Muscle of back (tissue), 11 donors: ENCODE measurements around the gene TRIM9. TPM values are rescaled to one million over a fixed set of nuclear protein-coding genes. Genes with fewer than 3 reads are reported as not detected.

Experiments used
- DNase-seq, 3 donors: peaks; one replicate each; pipeline versions ENCODE4 v3.0.0 to v3.0.0-alpha.2; 2013
- polyA plus RNA-seq, 10 donors: library from polyadenylated mRNA; unstranded; fragments of 120-200 nt; gene quantifications; one replicate each; pipeline ENCODE4 v1.2.1, GENCODE V29; 2013; ENCODE audit not compliant: insufficient read length in 10 of 10

TRIM9 gene
- polyA plus RNA-seq, 10 donors: 0.65 to 6.7 (median 2.5) TPM

GRCh38 chr14:50936882-50937281 is 158.0 kb downstream of the TRIM9 start:
- DNase-seq: no peak

GRCh38 chr14:50936016-50936340 is 158.9 kb downstream of the TRIM9 start:
- DNase-seq: no peak

- DNase-seq: no peak
Observed at GRCh38 chr14:50935126-50936015, 159.5 kb downstream of the TRIM9 start.

- no peak for DNase-seq
Observed at GRCh38 chr14:50932592-50933495, 162.1 kb downstream of the TRIM9 start.

GRCh38 chr14:50932156-50932555 is 162.7 kb downstream of the TRIM9 start:
- no peak for DNase-seq

- DNase-seq: no peak
Observed at GRCh38 chr14:50931559-50931958, 163.3 kb downstream of the TRIM9 start.

- DNase-seq: no peak
Observed at GRCh38 chr14:50929506-50929905, 165.4 kb downstream of the TRIM9 start.

GRCh38 chr14:50928002-50928635 is 166.8 kb downstream of the TRIM9 start:
- DNase-seq: peak in 1 of 3 donors; percentile 33

GRCh38 chr14:50926851-50927386 is 168.0 kb downstream of the TRIM9 start:
- peak in 1 of 3 donors; percentile 32 for DNase-seq

Other genes starting within 250 kb of the TRIM9 start
- gene ABHD12B, start 223.1 kb downstream of the TRIM9 start, polyA plus RNA-seq: 1 to 10 TPM in 4 of 10 donors, under 1 TPM in 6; 0.29 to 2.1 (median 0.90) TPM
- gene PYGL, start 150.6 kb downstream of the TRIM9 start, polyA plus RNA-seq: 10 to 100 TPM; 25.4 to 46.4 (median 37.1) TPM
- gene TMX1, start 145.1 kb upstream of the TRIM9 start, polyA plus RNA-seq: 10 to 100 TPM; 28.4 to 40.4 (median 35.2) TPM